Testis (tissue), 3 donors: Measurements from ENCODE around the gene SLC16A3. TPM values are rescaled to one million over a fixed set of nuclear protein-coding genes. Genes with fewer than 3 reads are reported as not detected.
A peak's percentile ranks its signal among the peaks of the same experiment; 100 is the strongest.

ENCODE experiments used
- DNase-seq: peaks from one replicate; pipeline ENCODE4 v3.0.0-alpha.2; 2019
- H3K27ac ChIP-seq, 2 donors: fragments of 200-600 bp; sonication (generic); one replicate each; pipeline ENCODE4 v1.5.1; 2019
- H3K27me3 ChIP-seq: fragments of 200-600 bp; sonication (generic); one replicate; pipeline ENCODE4 v1.5.1; 2019
- H3K36me3 ChIP-seq: fragments of 200-600 bp; sonication (generic); one replicate; pipeline ENCODE4 v1.5.1; 2017; ENCODE audit warnings: low read depth; ENCODE audit errors: missing control alignments
- H3K4me1 ChIP-seq: fragments of 200-600 bp; sonication (generic); one replicate; pipeline ENCODE4 v1.5.1; 2019
- H3K4me3 ChIP-seq, 2 donors: fragments of 200-600 bp; sonication (generic); one replicate each; pipeline ENCODE4 v1.5.1; 2017 to 2019
- H3K9me3 ChIP-seq: fragments of 200-600 bp; sonication (generic); one replicate; pipeline ENCODE4 v1.5.1; 2017
- POLR2A ChIP-seq: fragments of 450-650 bp; IDR thresholded peaks from one replicate; pipeline ENCODE4 v1.6.1; 2017; ENCODE audit warnings: antibody characterized with exemption, mild to moderate bottlenecking, moderate library complexity
- WGBS, 2 donors: methylation state at CpG; one replicate each; pipeline ENCODE4 v1.1.5; 2018; 5-methylcytosine and 5-hydroxymethylcytosine counted together
- intact Hi-C: fragments of 100-400 bp; cut with DNase I; formaldehyde crosslinking; loops from one replicate; pipeline ENCODE4 v1.15.1; 2023; ENCODE audit warnings: low total_unique reads
- polyA plus RNA-seq: library from polyadenylated mRNA; stranded (reverse); fragments of 350-450 nt; fragmentation: Illumina TruSeq; extraction: RNeasy Lipid Tissue Mini Kit (QIAGEN cat#74804); gene quantifications from one replicate; pipeline ENCODE4 v1.2.3, GENCODE V29; 2014; ENCODE audit warnings: low read depth, low replicate concordance; ENCODE audit not compliant: insufficient read depth
- total RNA-seq, 2 donors: library from RNA; depleted of rRNA; stranded (reverse); fragments of >200 nt; gene quantifications; one replicate each; pipeline ENCODE4 v1.2.3, GENCODE V29; 2016
- TF ChIP-seq, protein P1 (sequence below), 3 experiments: fragments of 450-650 bp in 2 of 3; fragments of 200-600 bp in 1 of 3; sonication (generic) in 1 of 3; IDR thresholded peaks; one replicate each; pipeline ENCODE4 v1.5.1; 2016 to 2019; ENCODE audit warnings: antibody characterized with exemption in 3 of 3, mild to moderate bottlenecking in 2 of 3, moderate library complexity in 1 of 3

The SLC16A3 gene
- total and polyA plus RNA-seq, 3 donors from 2014 or later = 67.7 to 71.4 (median 70.6) TPM

DNA sequence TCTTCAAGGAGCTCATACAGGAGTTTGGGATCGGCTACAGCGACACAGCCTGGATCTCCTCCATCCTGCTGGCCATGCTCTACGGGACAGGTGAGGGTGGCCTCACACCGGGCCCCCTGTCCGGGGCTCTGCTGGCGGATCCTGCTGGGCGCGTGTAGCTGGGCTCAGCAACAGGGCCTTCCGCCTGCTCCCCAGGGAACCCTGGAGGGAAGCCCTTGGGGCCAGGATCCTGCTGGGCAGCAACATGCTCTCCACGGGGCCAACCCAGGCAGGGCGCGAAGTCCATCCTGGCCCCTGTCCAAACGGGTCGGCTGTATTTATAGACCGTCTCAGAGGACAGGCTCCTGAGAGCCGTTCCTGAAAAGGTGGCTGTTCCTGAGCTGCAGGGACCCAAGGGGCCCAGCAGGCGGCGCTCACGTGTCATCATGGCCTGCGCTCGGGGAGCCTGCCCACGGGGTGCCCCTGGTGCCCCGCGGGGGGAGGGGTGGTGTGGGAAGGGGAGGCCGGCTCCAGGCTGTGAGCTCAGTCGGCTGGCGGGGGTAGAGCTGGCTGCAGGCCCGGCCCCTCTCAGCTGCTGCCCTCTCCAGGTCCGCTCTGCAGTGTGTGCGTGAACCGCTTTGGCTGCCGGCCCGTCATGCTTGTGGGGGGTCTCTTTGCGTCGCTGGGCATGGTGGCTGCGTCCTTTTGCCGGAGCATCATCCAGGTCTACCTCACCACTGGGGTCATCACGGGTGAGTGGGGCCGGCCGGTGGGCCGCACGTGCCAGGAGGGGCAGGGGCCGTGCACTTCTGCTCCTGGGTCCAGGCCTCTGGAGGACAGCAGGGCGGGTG lies 7.5 kb downstream of the SLC16A3 start:
- Histone ChIP-seq H3K36me3 (no peaks in the 10 kb centered on the region), H3K4me3 (no peak overlapping the region), H3K4me1 (peaks cover 87% of the 10 kb centered on the region), H3K9me3 (no peaks in the 10 kb centered on the region), H3K27ac (peak overlapping the region; percentile 7 to 43), H3K27me3 (no peaks in the 10 kb centered on the region)
- intact Hi-C loops = no loop called here
- TF ChIP-seq, protein P1, sequence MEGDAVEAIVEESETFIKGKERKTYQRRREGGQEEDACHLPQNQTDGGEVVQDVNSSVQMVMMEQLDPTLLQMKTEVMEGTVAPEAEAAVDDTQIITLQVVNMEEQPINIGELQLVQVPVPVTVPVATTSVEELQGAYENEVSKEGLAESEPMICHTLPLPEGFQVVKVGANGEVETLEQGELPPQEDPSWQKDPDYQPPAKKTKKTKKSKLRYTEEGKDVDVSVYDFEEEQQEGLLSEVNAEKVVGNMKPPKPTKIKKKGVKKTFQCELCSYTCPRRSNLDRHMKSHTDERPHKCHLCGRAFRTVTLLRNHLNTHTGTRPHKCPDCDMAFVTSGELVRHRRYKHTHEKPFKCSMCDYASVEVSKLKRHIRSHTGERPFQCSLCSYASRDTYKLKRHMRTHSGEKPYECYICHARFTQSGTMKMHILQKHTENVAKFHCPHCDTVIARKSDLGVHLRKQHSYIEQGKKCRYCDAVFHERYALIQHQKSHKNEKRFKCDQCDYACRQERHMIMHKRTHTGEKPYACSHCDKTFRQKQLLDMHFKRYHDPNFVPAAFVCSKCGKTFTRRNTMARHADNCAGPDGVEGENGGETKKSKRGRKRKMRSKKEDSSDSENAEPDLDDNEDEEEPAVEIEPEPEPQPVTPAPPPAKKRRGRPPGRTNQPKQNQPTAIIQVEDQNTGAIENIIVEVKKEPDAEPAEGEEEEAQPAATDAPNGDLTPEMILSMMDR (IDR thresholded peaks at IDR 0.05) = peak; percentile 76 to 83 (median 80)
- TF ChIP-seq POLR2A = no peak
- DNase-seq = peak; percentile 70
- 53 to 80% methylated on average over 7 to 44 of the region's 44 CpGs for WGBS, 2 donors

DNA sequence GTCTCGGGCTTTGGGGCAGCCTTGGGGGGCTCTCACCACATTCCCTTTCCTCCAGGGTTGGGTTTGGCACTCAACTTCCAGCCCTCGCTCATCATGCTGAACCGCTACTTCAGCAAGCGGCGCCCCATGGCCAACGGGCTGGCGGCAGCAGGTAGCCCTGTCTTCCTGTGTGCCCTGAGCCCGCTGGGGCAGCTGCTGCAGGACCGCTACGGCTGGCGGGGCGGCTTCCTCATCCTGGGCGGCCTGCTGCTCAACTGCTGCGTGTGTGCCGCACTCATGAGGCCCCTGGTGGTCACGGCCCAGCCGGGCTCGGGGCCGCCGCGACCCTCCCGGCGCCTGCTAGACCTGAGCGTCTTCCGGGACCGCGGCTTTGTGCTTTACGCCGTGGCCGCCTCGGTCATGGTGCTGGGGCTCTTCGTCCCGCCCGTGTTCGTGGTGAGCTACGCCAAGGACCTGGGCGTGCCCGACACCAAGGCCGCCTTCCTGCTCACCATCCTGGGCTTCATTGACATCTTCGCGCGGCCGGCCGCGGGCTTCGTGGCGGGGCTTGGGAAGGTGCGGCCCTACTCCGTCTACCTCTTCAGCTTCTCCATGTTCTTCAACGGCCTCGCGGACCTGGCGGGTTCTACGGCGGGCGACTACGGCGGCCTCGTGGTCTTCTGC lies 8.4 kb downstream of the SLC16A3 start:
- H3K36me3 ChIP-seq = no peaks in the 10 kb centered on the region
- H3K27me3 ChIP-seq = no peaks in the 10 kb centered on the region
- H3K9me3 ChIP-seq = no peaks in the 10 kb centered on the region
- WGBS, 2 donors = 96% methylated on average over 50 to 52 of the region's 59 CpGs
- no peak overlapping the region for H3K4me3 ChIP-seq
- intact Hi-C loops = no loop called here
- TF ChIP-seq, protein P1 (IDR thresholded peaks at IDR 0.05) = no peak
- TF ChIP-seq POLR2A = no peak
- DNase-seq = no peak
- H3K4me1 ChIP-seq = peaks cover 87% of the 10 kb centered on the region
- peak overlapping the region in 1 of 2 donors; percentile 23 for H3K27ac ChIP-seq

GRCh38 chr17:82237746-82238471 lies 9.1 kb downstream of the SLC16A3 start:
- H3K4me1 ChIP-seq = peaks cover 87% of the 10 kb centered on the region
- no peaks in the 10 kb centered on the region for H3K9me3 ChIP-seq
- no peak overlapping the region for H3K4me3 ChIP-seq
- TF ChIP-seq POLR2A = no peak
- TF ChIP-seq, protein P1 (IDR thresholded peaks at IDR 0.05) = no peak
- peak overlapping the region; percentile 65 to 86 for H3K27ac ChIP-seq
- no peaks in the 10 kb centered on the region for H3K36me3 ChIP-seq
- intact Hi-C loops = no loop called here
- no peaks in the 10 kb centered on the region for H3K27me3 ChIP-seq
- WGBS, 2 donors = 77 to 81% methylated on average over 23 to 32 of the region's 34 CpGs
- no peak for DNase-seq

DNA sequence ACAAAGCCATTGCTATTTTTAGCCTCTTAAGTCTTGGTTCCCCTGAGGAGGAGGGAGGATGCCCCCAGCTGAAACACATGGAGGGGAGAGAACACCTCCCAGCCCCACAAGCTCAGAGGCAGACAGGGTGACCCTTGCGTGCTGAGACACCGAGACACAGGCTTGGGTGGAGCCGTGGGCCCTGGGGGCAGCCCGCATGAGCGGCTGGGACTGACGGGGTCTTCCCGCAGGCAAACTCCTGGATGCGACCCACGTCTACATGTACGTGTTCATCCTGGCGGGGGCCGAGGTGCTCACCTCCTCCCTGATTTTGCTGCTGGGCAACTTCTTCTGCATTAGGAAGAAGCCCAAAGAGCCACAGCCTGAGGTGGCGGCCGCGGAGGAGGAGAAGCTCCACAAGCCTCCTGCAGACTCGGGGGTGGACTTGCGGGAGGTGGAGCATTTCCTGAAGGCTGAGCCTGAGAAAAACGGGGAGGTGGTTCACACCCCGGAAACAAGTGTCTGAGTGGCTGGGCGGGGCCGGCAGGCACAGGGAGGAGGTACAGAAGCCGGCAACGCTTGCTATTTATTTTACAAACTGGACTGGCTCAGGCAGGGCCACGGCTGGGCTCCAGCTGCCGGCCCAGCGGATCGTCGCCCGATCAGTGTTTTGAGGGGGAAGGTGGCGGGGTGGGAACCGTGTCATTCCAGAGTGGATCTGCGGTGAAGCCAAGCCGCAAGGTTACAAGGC lies 9.8 kb downstream of the SLC16A3 start:
- no peaks in the 10 kb centered on the region for H3K27me3 ChIP-seq
- H3K36me3 ChIP-seq = no peaks in the 10 kb centered on the region
- TF ChIP-seq, protein P1 (IDR thresholded peaks at IDR 0.05) = no peak
- TF ChIP-seq POLR2A = no peak
- H3K9me3 ChIP-seq = no peaks in the 10 kb centered on the region
- peak; percentile 95 for DNase-seq
- H3K27ac ChIP-seq = peak overlapping the region; percentile 65 to 86
- peaks cover 89% of the 10 kb centered on the region for H3K4me1 ChIP-seq
- WGBS, 2 donors = 22 to 45% methylated on average over 21 to 33 of the region's 33 CpGs
- intact Hi-C loops = no loop called here
- no peak overlapping the region for H3K4me3 ChIP-seq
